ENCODE data around the gene ZNF487.

The ZNF487 gene

GRCh38 chr10:43437141-43437870 is 395 bp downstream of the ZNF487 start:
- ATAC-seq = peak; percentile 9
- no peak for TF ChIP-seq ISL1 (CRISPR knock-in tag; IDR thresholded peaks at IDR 0.05)
- TF ChIP-seq ZFP30 (CRISPR knock-in tag; IDR thresholded peaks at IDR 0.05) = no peak
- TF ChIP-seq CSRNP3 (CRISPR knock-in tag; IDR thresholded peaks at IDR 0.05) = no peak
- no peak for TF ChIP-seq TOX (CRISPR knock-in tag; IDR thresholded peaks at IDR 0.05; ENCODE audit: borderline replicate concordance)
- no peak for TF ChIP-seq ARNTL (CRISPR knock-in tag; IDR thresholded peaks at IDR 0.05; ENCODE audit: borderline replicate concordance, low read depth)
- no peak for TF ChIP-seq RARB (CRISPR knock-in tag; IDR thresholded peaks at IDR 0.05)
- TF ChIP-seq BACH2 (CRISPR knock-in tag; IDR thresholded peaks at IDR 0.05; ENCODE audit: borderline replicate concordance) = no peak
- no peak for TF ChIP-seq ZC3H10 (CRISPR knock-in tag; IDR thresholded peaks at IDR 0.05)
- TF ChIP-seq, protein P1, sequence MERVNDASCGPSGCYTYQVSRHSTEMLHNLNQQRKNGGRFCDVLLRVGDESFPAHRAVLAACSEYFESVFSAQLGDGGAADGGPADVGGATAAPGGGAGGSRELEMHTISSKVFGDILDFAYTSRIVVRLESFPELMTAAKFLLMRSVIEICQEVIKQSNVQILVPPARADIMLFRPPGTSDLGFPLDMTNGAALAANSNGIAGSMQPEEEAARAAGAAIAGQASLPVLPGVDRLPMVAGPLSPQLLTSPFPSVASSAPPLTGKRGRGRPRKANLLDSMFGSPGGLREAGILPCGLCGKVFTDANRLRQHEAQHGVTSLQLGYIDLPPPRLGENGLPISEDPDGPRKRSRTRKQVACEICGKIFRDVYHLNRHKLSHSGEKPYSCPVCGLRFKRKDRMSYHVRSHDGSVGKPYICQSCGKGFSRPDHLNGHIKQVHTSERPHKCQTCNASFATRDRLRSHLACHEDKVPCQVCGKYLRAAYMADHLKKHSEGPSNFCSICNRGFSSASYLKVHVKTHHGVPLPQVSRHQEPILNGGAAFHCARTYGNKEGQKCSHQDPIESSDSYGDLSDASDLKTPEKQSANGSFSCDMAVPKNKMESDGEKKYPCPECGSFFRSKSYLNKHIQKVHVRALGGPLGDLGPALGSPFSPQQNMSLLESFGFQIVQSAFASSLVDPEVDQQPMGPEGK (CRISPR knock-in tag; IDR thresholded peaks at IDR 0.05; ENCODE audit: borderline replicate concordance) = no peak
- no peak for TF ChIP-seq ESRRG (CRISPR knock-in tag; IDR thresholded peaks at IDR 0.05)
- no peak for TF ChIP-seq GLIS3 (CRISPR knock-in tag; IDR thresholded peaks at IDR 0.05)
- no peak for TF ChIP-seq PPARA (CRISPR knock-in tag; IDR thresholded peaks at IDR 0.05; ENCODE audit: borderline replicate concordance)

GRCh38 chr10:43440463-43441134 is 3.7 kb downstream of the ZNF487 start:
- TF ChIP-seq, protein P2, sequence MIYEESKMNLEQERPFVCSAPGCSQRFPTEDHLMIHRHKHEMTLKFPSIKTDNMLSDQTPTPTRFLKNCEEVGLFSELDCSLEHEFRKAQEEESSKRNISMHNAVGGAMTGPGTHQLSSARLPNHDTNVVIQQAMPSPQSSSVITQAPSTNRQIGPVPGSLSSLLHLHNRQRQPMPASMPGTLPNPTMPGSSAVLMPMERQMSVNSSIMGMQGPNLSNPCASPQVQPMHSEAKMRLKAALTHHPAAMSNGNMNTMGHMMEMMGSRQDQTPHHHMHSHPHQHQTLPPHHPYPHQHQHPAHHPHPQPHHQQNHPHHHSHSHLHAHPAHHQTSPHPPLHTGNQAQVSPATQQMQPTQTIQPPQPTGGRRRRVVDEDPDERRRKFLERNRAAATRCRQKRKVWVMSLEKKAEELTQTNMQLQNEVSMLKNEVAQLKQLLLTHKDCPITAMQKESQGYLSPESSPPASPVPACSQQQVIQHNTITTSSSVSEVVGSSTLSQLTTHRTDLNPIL (CRISPR knock-in tag; IDR thresholded peaks at IDR 0.05; ENCODE audit: low read depth) = no peak
- TF ChIP-seq ZNF8 (CRISPR knock-in tag; IDR thresholded peaks at IDR 0.05) (no peak), ZNF565 (CRISPR knock-in tag; conservative IDR thresholded peaks at IDR 0.05; ENCODE audit: low read depth) (no peak), RARB (CRISPR knock-in tag; IDR thresholded peaks at IDR 0.05) (no peak), OSR1 (CRISPR knock-in tag; IDR thresholded peaks at IDR 0.05) (no peak), ZC3H10 (CRISPR knock-in tag; IDR thresholded peaks at IDR 0.05) (no peak), ARNTL (CRISPR knock-in tag; IDR thresholded peaks at IDR 0.05; ENCODE audit: borderline replicate concordance, low read depth) (no peak), TOX (CRISPR knock-in tag; IDR thresholded peaks at IDR 0.05; ENCODE audit: borderline replicate concordance) (no peak), GLIS3 (CRISPR knock-in tag; IDR thresholded peaks at IDR 0.05) (no peak), BACH2 (CRISPR knock-in tag; IDR thresholded peaks at IDR 0.05; ENCODE audit: borderline replicate concordance) (no peak), ZFP3 (CRISPR knock-in tag; IDR thresholded peaks at IDR 0.05) (no peak), ISL1 (CRISPR knock-in tag; IDR thresholded peaks at IDR 0.05) (no peak), TSHZ2 (CRISPR knock-in tag; IDR thresholded peaks at IDR 0.05) (no peak), CSDC2 (CRISPR knock-in tag; IDR thresholded peaks at IDR 0.05) (no peak), ZNF70 (CRISPR knock-in tag; IDR thresholded peaks at IDR 0.05) (no peak), PPARA (CRISPR knock-in tag; IDR thresholded peaks at IDR 0.05; ENCODE audit: borderline replicate concordance) (no peak), CSRNP3 (CRISPR knock-in tag; IDR thresholded peaks at IDR 0.05) (no peak), ZFP30 (CRISPR knock-in tag; IDR thresholded peaks at IDR 0.05) (no peak)
- no peak for ATAC-seq

Measured in SK-N-SH treated with all-trans-retinoic acid at 6 μM for 48 hours (cell line).